Thymus (tissue), 11 donors: ENCODE data around the gene PRKG1. TPM values are rescaled to one million over a fixed set of nuclear protein-coding genes. Genes with fewer than 3 reads are reported as not detected.

Experiments used
- DNase-seq, 9 donors: peaks; one replicate each; pipeline ENCODE4 v3.0.0-alpha.2; 2013; ENCODE audit warnings: low spot score in 9 of 9, low read depth in 6 of 9, missing footprints in 1 of 9
- H3K27ac ChIP-seq, 2 donors: one replicate each; pipeline ENCODE4 v1.5.1; 2013; ENCODE audit warnings: control low read depth in 1 of 2, low read depth in 1 of 2, low read length in 1 of 2, mild to moderate bottlenecking in 1 of 2, moderate library complexity in 1 of 2
- H3K27me3 ChIP-seq, 2 donors: one replicate each; pipeline ENCODE4 v1.5.1; 2013; ENCODE audit warnings: low read length in 1 of 2; ENCODE audit not compliant: control insufficient read depth in 2 of 2, insufficient read depth in 1 of 2
- H3K36me3 ChIP-seq, 2 donors: one replicate each; pipeline ENCODE4 v1.5.1; 2013; ENCODE audit warnings: low read length in 1 of 2, mild to moderate bottlenecking in 1 of 2, moderate library complexity in 1 of 2; ENCODE audit not compliant: control insufficient read depth in 2 of 2, insufficient read depth in 2 of 2
- H3K4me1 ChIP-seq, 2 donors: one replicate each; pipeline ENCODE4 v1.5.1; 2013; ENCODE audit warnings: low read length in 2 of 2; ENCODE audit not compliant: control insufficient read depth in 2 of 2, insufficient read depth in 2 of 2
- H3K4me3 ChIP-seq, 2 donors: one replicate each; pipeline ENCODE4 v1.5.1; 2013; ENCODE audit warnings: low read length in 2 of 2, control low read depth in 1 of 2, mild to moderate bottlenecking in 1 of 2
- H3K9me3 ChIP-seq, 2 donors: one replicate each; pipeline ENCODE4 v1.5.1; 2013; ENCODE audit warnings: low read length in 1 of 2, mild to moderate bottlenecking in 1 of 2; ENCODE audit not compliant: control insufficient read depth in 2 of 2, insufficient read depth in 1 of 2
- WGBS: extraction: QIAGEN DNeasy Blood & Tissue Kit; methylation state at CpG from one replicate; pipeline ENCODE4 v1.1.7; 2013; 5-methylcytosine and 5-hydroxymethylcytosine counted together
- polyA plus RNA-seq: library from polyadenylated mRNA; stranded (reverse); fragments of 200-250 nt; gene quantifications from one replicate; pipeline ENCODE4 v1.2.3, GENCODE V29; 2013
- total RNA-seq: library from RNA; stranded (reverse); fragments of 120-200 nt; gene quantifications from one replicate; pipeline ENCODE4 v1.2.4, GENCODE V29; 2013
- donor health status: healthy.

The PRKG1 gene
- total and polyA plus RNA-seq, 2 donors: 2.5 to 7.4 TPM

DNA sequence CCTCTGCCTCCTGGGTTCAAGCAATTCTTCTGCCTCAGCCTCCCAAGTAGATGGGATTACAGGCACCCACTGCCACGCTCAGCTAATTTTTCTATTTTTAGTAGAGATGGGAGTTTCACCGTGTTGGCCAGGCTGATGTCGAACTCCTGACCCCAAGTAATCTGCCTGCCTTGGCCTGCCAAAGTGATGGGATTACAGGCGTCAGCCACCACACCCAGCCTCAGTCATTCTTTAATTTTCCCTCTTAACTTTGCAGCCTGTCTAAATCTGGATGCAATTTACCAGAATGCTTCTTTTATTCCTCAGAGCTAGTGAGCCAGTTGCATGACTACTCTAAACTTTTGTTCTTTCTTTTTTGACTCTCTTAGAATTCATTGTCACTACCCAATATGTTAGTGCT lies 715.6 kb downstream of the PRKG1 start:
- no peak overlapping the region for H3K27ac ChIP-seq
- no peaks in the 10 kb centered on the region for H3K27me3 ChIP-seq
- no peaks in the 10 kb centered on the region for H3K9me3 ChIP-seq
- DNase-seq: no peak
- 96% methylated on average over 4 of the region's 4 CpGs for WGBS
- no peaks in the 10 kb centered on the region for H3K4me1 ChIP-seq
- H3K4me3 ChIP-seq: no peak overlapping the region
- no peaks in the 10 kb centered on the region for H3K36me3 ChIP-seq

DNA sequence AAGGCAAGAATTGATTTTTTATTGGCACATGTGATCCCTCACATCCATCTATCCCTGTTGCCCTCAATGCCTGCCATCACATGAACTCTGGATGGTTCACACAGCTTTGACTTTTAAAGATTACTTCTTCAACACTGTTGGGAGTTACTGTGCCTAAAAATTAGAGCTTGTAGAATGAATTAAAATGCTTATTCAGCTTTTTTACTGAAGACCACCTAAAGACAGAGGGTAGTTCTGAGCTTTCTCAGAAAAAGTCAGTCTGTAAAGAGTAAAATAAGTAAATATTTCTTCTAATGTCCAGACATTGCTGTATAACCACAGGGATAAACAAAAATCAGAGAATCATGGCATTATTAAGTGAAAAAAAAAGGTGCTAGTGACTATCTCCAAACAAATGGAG lies 718.4 kb downstream of the PRKG1 start:
- H3K4me3 ChIP-seq: no peak overlapping the region
- H3K27me3 ChIP-seq: no peaks in the 10 kb centered on the region
- no peaks in the 10 kb centered on the region for H3K9me3 ChIP-seq
- no peak overlapping the region for H3K27ac ChIP-seq
- DNase-seq: no peak
- no peaks in the 10 kb centered on the region for H3K36me3 ChIP-seq
- no peaks in the 10 kb centered on the region for H3K4me1 ChIP-seq

DNA sequence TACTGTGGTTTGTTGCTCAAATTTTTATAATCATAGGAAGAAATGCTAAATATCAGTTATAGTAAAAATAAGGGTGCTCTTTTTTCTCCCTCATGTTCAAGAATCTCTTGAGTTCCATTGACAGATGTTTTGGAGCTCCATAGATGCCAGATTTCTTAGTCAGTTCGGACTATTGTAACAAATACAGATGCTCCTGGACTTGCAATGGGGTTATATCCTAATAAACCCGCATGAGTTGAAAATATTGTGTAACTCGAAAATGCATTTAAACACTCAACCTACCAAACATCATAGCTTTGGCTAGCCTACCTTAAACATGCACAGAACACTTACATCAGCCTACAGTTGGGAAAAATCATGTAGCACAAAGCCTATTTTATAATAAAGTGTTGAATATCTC lies 725.8 kb downstream of the PRKG1 start:
- Histone ChIP-seq H3K27ac (no peak overlapping the region), H3K9me3 (no peaks in the 10 kb centered on the region), H3K36me3 (no peaks in the 10 kb centered on the region), H3K4me3 (no peak overlapping the region), H3K4me1 (no peaks in the 10 kb centered on the region), H3K27me3 (no peaks in the 10 kb centered on the region)
- no peak for DNase-seq
- 88% methylated on average over 3 of the region's 3 CpGs for WGBS

DNA sequence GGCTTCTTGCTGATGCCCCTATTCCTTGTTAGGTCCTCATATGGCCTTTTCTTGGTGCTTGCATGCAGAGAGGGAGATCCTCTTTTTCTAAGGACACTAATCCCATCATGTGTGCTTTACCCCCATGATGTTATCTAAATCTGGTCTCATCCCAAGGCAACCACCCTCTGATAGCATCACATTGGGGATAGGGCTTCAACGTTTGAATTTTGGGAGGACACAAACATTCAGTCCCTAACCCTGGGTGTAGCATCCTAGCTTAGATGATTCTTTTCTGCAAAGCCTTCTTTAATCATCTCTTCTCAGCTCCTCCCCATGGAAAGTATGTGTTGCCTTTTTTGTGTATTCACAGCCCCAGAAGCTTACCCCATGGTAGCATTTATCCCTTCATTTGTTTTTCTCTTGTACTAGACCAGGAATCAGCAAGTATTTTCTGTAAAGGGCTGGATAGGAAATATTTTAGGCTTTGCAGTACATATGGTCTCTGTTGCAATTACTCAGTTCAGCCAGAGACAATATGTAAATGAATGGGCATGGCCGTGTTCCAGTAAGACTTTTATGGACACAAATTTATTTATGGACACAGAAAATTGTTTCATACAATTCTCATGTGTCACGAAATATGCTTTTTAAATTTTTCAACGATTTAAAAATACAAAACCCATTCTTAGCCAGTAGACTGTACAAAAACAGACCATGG lies 726.6 kb downstream of the PRKG1 start:
- WGBS: 92% methylated on average over 4 of the region's 4 CpGs
- H3K27ac ChIP-seq: no peak overlapping the region
- no peak overlapping the region for H3K4me3 ChIP-seq
- no peaks in the 10 kb centered on the region for H3K9me3 ChIP-seq
- DNase-seq: no peak
- H3K27me3 ChIP-seq: no peaks in the 10 kb centered on the region
- H3K4me1 ChIP-seq: no peaks in the 10 kb centered on the region
- H3K36me3 ChIP-seq: no peaks in the 10 kb centered on the region

DNA sequence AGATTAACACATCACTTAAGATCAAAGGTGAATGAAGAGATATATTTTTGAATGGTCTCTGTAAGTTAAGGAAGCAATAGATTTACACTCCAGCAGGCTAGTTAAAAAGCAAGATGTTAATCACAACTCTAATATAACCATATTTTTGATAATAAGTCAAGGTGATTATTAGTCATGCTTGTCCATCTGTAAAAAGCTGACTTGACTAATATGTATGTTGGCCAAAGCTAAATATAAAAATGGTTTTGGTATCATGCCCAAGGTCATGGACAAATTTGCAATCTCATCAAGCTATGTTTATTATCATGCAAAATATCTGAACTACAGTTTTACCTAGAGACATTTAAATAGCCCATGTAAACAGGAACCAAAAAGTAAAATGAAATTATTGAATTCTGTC lies 727.7 kb downstream of the PRKG1 start:
- Histone ChIP-seq H3K9me3 (no peaks in the 10 kb centered on the region), H3K27ac (no peak overlapping the region), H3K27me3 (no peaks in the 10 kb centered on the region), H3K4me1 (no peaks in the 10 kb centered on the region), H3K4me3 (no peak overlapping the region), H3K36me3 (no peaks in the 10 kb centered on the region)
- no peak for DNase-seq

DNA sequence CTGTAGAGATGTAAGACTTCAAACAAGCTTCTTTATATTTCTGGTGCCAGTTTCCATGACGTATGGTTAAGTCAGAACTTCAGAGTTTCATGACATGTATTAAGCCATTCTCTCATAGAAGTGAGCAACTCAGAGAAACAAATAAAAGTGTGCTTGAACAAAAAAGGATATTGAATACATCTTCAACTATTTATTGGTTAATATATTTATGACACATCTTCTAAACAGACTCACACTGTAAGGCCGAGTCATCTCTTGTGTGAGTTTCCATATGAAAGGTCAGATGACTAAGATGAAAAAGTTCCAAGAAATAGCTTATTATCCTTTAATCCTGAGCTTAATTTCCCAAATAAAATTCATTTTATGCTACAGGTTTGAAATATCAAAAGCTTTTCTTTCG lies 730.6 kb downstream of the PRKG1 start:
- WGBS: 93% methylated on average over 3 of the region's 3 CpGs
- Histone ChIP-seq H3K27me3 (no peaks in the 10 kb centered on the region), H3K4me3 (no peak overlapping the region), H3K9me3 (no peaks in the 10 kb centered on the region), H3K27ac (no peak overlapping the region), H3K36me3 (no peaks in the 10 kb centered on the region), H3K4me1 (no peaks in the 10 kb centered on the region)
- no peak for DNase-seq

DNA sequence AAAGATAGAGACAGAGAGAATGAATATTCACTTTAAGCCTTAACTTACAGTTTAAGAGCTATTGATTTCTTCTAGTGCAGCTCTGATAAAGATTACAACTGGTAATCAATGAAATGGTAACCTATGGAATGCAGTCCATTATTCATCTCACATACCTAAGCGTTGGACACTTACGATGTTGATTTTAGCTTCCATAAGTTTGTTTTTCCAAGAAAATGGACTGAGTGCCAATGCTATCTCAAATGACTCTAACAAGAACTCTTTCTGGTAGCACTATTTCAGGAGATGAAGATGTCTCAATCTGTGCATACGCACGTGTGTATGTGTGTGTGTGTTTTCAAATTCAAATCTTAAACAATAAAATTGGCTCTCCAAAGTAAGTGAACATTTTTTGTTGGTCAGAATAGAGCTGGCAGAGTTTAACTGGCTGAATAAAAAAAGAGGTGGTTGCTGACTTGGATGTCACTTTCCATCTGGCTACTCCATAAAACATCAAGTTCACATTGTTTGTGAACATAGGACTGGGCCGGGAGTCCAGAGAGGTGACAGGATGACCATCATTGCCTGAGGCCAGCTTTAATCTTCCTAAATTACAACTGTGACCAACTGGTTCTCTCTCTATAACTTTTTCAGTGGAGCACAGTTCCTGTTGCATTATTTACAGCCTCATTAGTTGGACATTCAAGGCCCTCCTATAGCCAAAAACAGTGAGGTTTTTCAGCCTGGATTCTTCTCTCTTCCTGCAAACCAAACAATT lies 732.0 kb downstream of the PRKG1 start:
- WGBS: 97% methylated on average over 5 of the region's 5 CpGs
- Histone ChIP-seq H3K36me3 (no peaks in the 10 kb centered on the region), H3K27ac (no peak overlapping the region), H3K4me3 (no peak overlapping the region), H3K27me3 (no peaks in the 10 kb centered on the region), H3K4me1 (no peaks in the 10 kb centered on the region), H3K9me3 (no peaks in the 10 kb centered on the region)
- no peak for DNase-seq

DNA sequence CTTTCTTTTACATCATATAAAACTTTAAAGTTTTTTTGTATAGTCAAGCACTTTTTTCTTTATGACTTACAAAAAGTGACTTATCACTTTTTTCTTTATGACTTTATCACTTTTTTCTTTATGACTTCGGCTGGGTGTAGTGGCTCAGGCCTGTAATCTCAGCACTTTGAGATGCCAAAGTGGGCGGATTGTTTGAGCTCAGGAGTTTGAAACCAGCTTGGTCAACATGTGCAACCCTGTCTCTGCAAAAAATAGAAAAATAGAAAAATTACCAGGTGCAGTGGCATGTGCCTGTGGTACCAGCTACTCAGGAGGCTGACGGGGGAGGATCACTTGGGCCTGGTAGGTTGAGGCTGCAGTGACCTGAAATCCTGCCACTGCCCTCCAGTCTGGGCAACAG lies 733.9 kb downstream of the PRKG1 start:
- no peaks in the 10 kb centered on the region for H3K27me3 ChIP-seq
- no peak overlapping the region for H3K4me3 ChIP-seq
- no peaks in the 10 kb centered on the region for H3K36me3 ChIP-seq
- H3K27ac ChIP-seq: no peak overlapping the region
- no peaks in the 10 kb centered on the region for H3K4me1 ChIP-seq
- no peak for DNase-seq
- WGBS: 93% methylated on average over 3 of the region's 3 CpGs
- no peaks in the 10 kb centered on the region for H3K9me3 ChIP-seq

DNA sequence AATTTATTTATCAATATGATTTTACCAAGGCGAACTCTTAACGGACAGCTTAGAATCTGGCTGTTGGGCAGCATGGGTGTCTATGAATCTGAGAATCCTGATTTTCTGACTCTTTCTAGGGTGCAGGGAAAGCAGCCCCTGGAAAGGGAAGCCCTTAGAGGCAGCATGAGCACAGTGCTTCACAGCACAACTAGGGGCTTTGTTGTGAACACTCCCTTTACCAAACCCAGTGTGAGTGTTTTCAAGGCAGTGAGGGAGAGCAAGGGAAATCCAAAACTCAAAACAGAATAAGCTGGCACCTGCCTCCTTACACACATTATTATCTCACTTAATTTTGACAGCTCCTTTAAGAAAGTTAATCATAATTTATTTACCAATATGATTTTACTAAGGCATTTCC lies 741.4 kb downstream of the PRKG1 start:
- H3K36me3 ChIP-seq: no peaks in the 10 kb centered on the region
- no peaks in the 10 kb centered on the region for H3K27me3 ChIP-seq
- H3K4me3 ChIP-seq: no peak overlapping the region
- no peaks in the 10 kb centered on the region for H3K4me1 ChIP-seq
- no peak overlapping the region for H3K27ac ChIP-seq
- 74% methylated on average over 2 of the region's 2 CpGs for WGBS
- H3K9me3 ChIP-seq: no peaks in the 10 kb centered on the region
- DNase-seq: no peak
